Thoracic aorta (tissue), 2 donors: ENCODE results near the gene ADCY9. TPM values are rescaled to one million over a fixed set of nuclear protein-coding genes. Genes with fewer than 3 reads are reported as not detected.
A peak's percentile ranks its signal among the peaks of the same experiment; 100 is the strongest.

Source experiments
- ATAC-seq: fragments of 150-250 bp; one replicate; pipeline ENCODE4 v1.8.0; 2017; ENCODE audit warnings: low read depth; ENCODE audit not compliant: insufficient number of reproducible peaks, low FRiP score
- DNase-seq: peaks from one replicate; pipeline ENCODE4 v3.0.0-alpha.2; 2020; ENCODE audit warnings: low spot score
- H3K27ac ChIP-seq, 2 donors: fragments of 200-600 bp; sonication (generic); 1 replicate in 1 of 2; 2 replicates in 1 of 2; pipeline ENCODE4 v1.5.1; 2016; ENCODE audit warnings: mild to moderate bottlenecking in 2 of 2, moderate library complexity in 2 of 2
- H3K27me3 ChIP-seq: fragments of 200-600 bp; sonication (generic); replicated peaks from 2 replicates; pipeline ENCODE4 v1.6.0; 2016; ENCODE audit warnings: mild to moderate bottlenecking; ENCODE audit not compliant: insufficient read depth
- H3K36me3 ChIP-seq: fragments of 200-600 bp; sonication (generic); one replicate; pipeline ENCODE4 v1.5.1; 2016
- H3K4me1 ChIP-seq, 2 donors: fragments of 200-600 bp; sonication (generic); 1 replicate in 1 of 2; 2 replicates in 1 of 2; pipeline versions ENCODE4 v1.5.1 to v1.6.0; 2016; ENCODE audit warnings: low read depth in 2 of 2, mild to moderate bottlenecking in 1 of 2; ENCODE audit not compliant: control insufficient read depth in 1 of 2
- H3K4me3 ChIP-seq: fragments of 200-600 bp; sonication (generic); 2 replicates; pipeline ENCODE4 v1.5.1; 2016; ENCODE audit warnings: mild to moderate bottlenecking
- H3K9me3 ChIP-seq: fragments of 200-600 bp; sonication (generic); 2 replicates; pipeline ENCODE4 v1.5.1; 2016
- CTCF ChIP-seq: fragments of 200-600 bp; sonication (generic); IDR thresholded peaks from one replicate; pipeline ENCODE4 v1.5.1; 2019; ENCODE audit warnings: antibody characterized with exemption
- total RNA-seq, 2 donors: library from RNA; depleted of rRNA; stranded (reverse); fragments of >200 nt; gene quantifications; one replicate each; pipeline versions ENCODE4 v1.1.0 to v1.2.3, GENCODE V29; 2016

ADCY9 gene
- total RNA-seq, 2 donors from 2014 or later: 44.1 to 83.8 TPM

- no peaks in the 10 kb centered on the region for H3K9me3 ChIP-seq
- ATAC-seq (no peak), DNase-seq (no peak)
- no peaks in the 10 kb centered on the region for H3K27me3 ChIP-seq
- no peaks in the 10 kb centered on the region for H3K36me3 ChIP-seq
- peaks cover 5 to 30% of the 10 kb centered on the region in 2 donors for H3K4me1 ChIP-seq
- no peak for TF ChIP-seq CTCF
- no peak overlapping the region for H3K4me3 ChIP-seq
- H3K27ac ChIP-seq: no peak overlapping the region
These were observed 157.1 kb downstream of the ADCY9 start for GRCh38 chr16:3959148-3959547.

DNA sequence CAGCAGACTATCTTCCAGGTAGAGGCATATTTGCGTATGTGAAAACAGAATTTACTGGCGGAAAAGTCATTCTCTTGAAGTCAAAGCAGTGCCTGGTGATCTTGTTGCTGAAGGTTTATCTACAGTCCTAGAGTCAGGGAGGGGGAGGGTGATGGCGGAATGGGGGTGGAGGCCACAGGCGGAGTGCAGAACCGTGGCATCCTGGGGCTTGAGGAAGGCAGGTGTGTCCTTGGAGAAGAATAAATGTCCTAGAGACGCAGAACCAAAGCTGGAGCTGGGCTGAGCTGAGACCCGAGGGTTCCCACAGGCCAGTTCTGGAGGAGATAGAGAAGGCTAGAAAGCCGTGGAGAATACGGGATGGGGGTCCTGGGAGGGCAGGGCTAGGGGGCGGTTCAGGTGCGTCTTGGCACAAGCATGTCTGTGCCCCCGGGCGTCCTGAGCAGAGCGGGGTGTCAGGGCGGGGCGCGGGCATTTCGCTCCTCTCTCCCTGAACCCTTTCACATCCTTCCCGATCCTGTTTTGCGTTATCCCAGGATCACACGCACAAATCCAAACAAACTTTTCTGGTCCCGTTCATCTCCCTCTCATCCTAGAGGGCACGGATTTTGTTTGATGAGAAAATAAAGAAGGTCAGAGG, 158.8 kb downstream of the ADCY9 start:
- no peak for TF ChIP-seq CTCF
- DNase-seq: no peak
- no peaks in the 10 kb centered on the region for H3K27me3 ChIP-seq
- no peak for ATAC-seq
- peak overlapping the region; percentile 26 to 39 for H3K27ac ChIP-seq
- no peaks in the 10 kb centered on the region for H3K36me3 ChIP-seq
- H3K4me3 ChIP-seq: no peak overlapping the region
- H3K9me3 ChIP-seq: no peaks in the 10 kb centered on the region
- peaks cover 5 to 41% of the 10 kb centered on the region in 2 donors for H3K4me1 ChIP-seq

DNA sequence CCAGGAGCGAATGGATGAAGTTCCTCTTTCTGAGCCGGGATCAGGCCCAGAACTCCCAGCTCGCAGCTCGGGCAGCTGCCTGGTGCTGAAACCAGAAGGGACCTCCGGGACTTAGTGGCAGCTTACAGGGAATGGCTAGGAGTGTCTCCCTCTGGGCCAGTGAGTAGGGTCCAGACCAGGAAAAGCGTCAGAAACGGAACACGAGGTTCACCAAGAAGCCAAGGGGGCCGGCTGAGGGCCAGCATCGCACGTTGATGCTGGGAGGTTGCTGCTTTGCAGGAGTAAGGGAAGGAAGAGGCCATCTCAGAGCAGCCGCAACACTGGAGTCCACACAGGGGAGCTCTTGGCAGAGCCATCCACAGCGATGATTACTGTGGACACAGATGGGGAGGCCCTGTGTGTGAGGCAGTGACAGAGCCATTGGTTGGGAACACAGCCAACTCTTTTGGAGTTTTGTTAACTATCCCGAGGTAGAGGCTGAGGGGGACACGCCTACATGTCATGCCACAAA, 161.8 kb downstream of the ADCY9 start:
- no peak overlapping the region for H3K4me3 ChIP-seq
- H3K36me3 ChIP-seq: no peaks in the 10 kb centered on the region
- TF ChIP-seq CTCF: no peak
- ATAC-seq: no peak
- no peak for DNase-seq
- peak overlapping the region; percentile 59 to 68 for H3K27ac ChIP-seq
- peaks cover 8 to 48% of the 10 kb centered on the region in 2 donors for H3K4me1 ChIP-seq
- H3K27me3 ChIP-seq: no peaks in the 10 kb centered on the region
- no peaks in the 10 kb centered on the region for H3K9me3 ChIP-seq

- H3K9me3 ChIP-seq: no peaks in the 10 kb centered on the region
- ATAC-seq (no peak), DNase-seq (no peak)
- no peaks in the 10 kb centered on the region for H3K36me3 ChIP-seq
- no peaks in the 10 kb centered on the region for H3K27me3 ChIP-seq
- peak overlapping the region; percentile 59 to 68 for H3K27ac ChIP-seq
- H3K4me3 ChIP-seq: no peak overlapping the region
- H3K4me1 ChIP-seq: peaks cover 7 to 54% of the 10 kb centered on the region in 2 donors
- TF ChIP-seq CTCF: no peak
These were observed 162.4 kb downstream of the ADCY9 start for GRCh38 chr16:3953728-3954410.

DNA sequence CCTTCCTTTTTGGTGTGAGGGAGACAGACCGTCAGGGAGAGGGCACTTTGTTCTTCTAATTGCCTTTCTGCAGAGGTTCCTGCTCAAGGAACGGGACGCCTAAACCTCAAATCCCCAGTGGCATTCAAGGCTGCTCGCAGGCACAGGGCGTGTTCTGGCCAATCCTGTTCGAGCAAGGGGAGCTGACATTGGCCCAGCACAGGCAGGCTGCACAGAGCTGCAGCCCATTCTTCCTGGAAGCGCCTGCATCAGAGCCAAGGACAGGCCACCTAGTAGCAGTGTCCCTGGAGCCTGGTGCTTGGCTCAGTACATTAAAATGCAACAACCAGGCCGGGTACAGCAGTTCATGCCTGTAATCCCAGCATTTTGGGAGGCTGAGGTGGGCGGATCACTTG, 163.5 kb downstream of the ADCY9 start:
- peak overlapping the region; percentile 92 to 98 for H3K27ac ChIP-seq
- H3K9me3 ChIP-seq: no peaks in the 10 kb centered on the region
- ATAC-seq: peak; percentile 60
- H3K36me3 ChIP-seq: no peaks in the 10 kb centered on the region
- peak; percentile 73 for DNase-seq
- H3K27me3 ChIP-seq: no peaks in the 10 kb centered on the region
- peak overlapping the region; percentile 15 for H3K4me3 ChIP-seq
- peaks cover 7 to 59% of the 10 kb centered on the region in 2 donors for H3K4me1 ChIP-seq
- TF ChIP-seq CTCF: no peak
